Colonic mucosa (tissue), 4 donors: ENCODE measurements around the gene AMIGO1. TPM values are rescaled to one million over a fixed set of nuclear protein-coding genes. Genes with fewer than 3 reads are reported as not detected.

Source experiments
- DNase-seq: peaks from one replicate; pipeline ENCODE4 v3.0.0-alpha.2; 2020
- H3K27ac ChIP-seq: fragments of 200-600 bp; one replicate; pipeline ENCODE4 v1.8.0; 2021
- H3K27me3 ChIP-seq: fragments of 200-600 bp; one replicate; pipeline ENCODE4 v1.8.0; 2021
- H3K36me3 ChIP-seq: fragments of 200-600 bp; one replicate; pipeline ENCODE4 v1.8.0; 2021
- H3K4me1 ChIP-seq: fragments of 200-600 bp; one replicate; pipeline ENCODE4 v1.8.0; 2021; ENCODE audit warnings: mild to moderate bottlenecking
- H3K4me3 ChIP-seq: fragments of 200-600 bp; one replicate; pipeline ENCODE4 v1.8.0; 2021
- H3K9ac ChIP-seq, 2 donors: one replicate each; pipeline ENCODE4 v1.7.0; 2013; ENCODE audit warnings: control low read depth in 2 of 2, low read depth in 2 of 2, low read length in 2 of 2
- H3K9me3 ChIP-seq: fragments of 200-600 bp; one replicate; pipeline ENCODE4 v1.8.0; 2021
- intact Hi-C: fragments of 100-400 bp; cut with DNase I; formaldehyde crosslinking; loops from one replicate; pipeline ENCODE4 v1.14.1; 2022
- total RNA-seq, 2 donors: library from RNA; stranded (reverse); fragmentation: NEBNext Ultra II Directional in 1 of 2; extraction: Animal tissue kit (Norgen Biotek cat#: 25700) in 1 of 2; gene quantifications; one replicate each; pipeline ENCODE4 v1.2.1, GENCODE V29; 2021
- TF ChIP-seq, protein P1 (sequence below): fragments of 200-600 bp; IDR thresholded peaks from one replicate; pipeline ENCODE4 v1.8.0; 2022; ENCODE audit warnings: antibody characterized with exemption, mild to moderate bottlenecking
- donor health status: healthy.
- donor health status: DM: no; HTN: no; CAD: no.
- donor health status: DM: no; HTN: no; CAD: no.

Gene AMIGO1
- 1 to 10 TPM; 2.5 to 3.9 TPM for total RNA-seq

- Histone ChIP-seq H3K9ac (peak within 1 kb of the TSS; percentile 67 to 86), H3K4me3 (peak within 1 kb of the TSS; percentile 73), H3K27me3 (no peaks in the 10 kb centered on the region), H3K36me3 (no peaks in the 10 kb centered on the region), H3K9me3 (no peaks in the 10 kb centered on the region), H3K4me1 (no peaks in the 10 kb centered on the region), H3K27ac (no peak within 1 kb of the TSS)
- intact Hi-C loops = no loop called here
- TF ChIP-seq, protein P1, sequence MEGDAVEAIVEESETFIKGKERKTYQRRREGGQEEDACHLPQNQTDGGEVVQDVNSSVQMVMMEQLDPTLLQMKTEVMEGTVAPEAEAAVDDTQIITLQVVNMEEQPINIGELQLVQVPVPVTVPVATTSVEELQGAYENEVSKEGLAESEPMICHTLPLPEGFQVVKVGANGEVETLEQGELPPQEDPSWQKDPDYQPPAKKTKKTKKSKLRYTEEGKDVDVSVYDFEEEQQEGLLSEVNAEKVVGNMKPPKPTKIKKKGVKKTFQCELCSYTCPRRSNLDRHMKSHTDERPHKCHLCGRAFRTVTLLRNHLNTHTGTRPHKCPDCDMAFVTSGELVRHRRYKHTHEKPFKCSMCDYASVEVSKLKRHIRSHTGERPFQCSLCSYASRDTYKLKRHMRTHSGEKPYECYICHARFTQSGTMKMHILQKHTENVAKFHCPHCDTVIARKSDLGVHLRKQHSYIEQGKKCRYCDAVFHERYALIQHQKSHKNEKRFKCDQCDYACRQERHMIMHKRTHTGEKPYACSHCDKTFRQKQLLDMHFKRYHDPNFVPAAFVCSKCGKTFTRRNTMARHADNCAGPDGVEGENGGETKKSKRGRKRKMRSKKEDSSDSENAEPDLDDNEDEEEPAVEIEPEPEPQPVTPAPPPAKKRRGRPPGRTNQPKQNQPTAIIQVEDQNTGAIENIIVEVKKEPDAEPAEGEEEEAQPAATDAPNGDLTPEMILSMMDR = no peak
- DNase-seq = peak; percentile 53
Observed at GRCh38 chr1:109509176-109510134, at the start of gene AMIGO1. Gene AMIGO1 (minus strand): TSS chr1:109509727. CDS start chr1:109508912, 815 bp downstream.

- Histone ChIP-seq H3K27me3 (no peaks in the 10 kb centered on the region), H3K4me3 (no peak overlapping the region), H3K27ac (no peak overlapping the region), H3K4me1 (no peaks in the 10 kb centered on the region), H3K36me3 (no peaks in the 10 kb centered on the region), H3K9ac (no peak overlapping the region), H3K9me3 (no peaks in the 10 kb centered on the region)
- no peak for DNase-seq
- intact Hi-C loops = no loop called here
- TF ChIP-seq, protein P1 = no peak
Observed at GRCh38 chr1:109557520-109557919, 48.0 kb upstream of the AMIGO1 start.

DNA sequence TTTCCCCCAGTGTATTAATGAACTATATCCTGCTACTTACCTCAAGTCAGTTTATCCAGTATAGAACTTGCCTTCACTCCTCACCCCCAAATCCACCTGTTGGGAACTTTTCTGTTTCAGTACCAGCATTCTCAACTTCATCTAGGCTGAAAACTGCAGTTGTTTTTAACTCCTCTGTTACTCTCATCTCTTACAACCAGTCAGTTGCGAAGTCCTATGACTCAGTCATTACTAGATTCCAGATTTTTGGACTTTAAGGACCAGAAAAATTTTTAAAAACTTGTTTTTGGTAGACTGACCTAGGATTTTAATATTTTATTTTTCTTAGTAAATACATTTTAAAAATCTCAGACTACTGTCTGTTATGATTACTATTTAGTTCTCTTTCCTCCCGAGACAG is 47.0 kb upstream of the AMIGO1 start:
- no peak overlapping the region for H3K9ac ChIP-seq
- H3K27ac ChIP-seq = no peak overlapping the region
- no peaks in the 10 kb centered on the region for H3K4me1 ChIP-seq
- H3K9me3 ChIP-seq = no peaks in the 10 kb centered on the region
- DNase-seq = no peak
- no peak overlapping the region for H3K4me3 ChIP-seq
- intact Hi-C loops = no loop called here
- no peaks in the 10 kb centered on the region for H3K36me3 ChIP-seq
- no peaks in the 10 kb centered on the region for H3K27me3 ChIP-seq
- TF ChIP-seq, protein P1 = no peak

DNA sequence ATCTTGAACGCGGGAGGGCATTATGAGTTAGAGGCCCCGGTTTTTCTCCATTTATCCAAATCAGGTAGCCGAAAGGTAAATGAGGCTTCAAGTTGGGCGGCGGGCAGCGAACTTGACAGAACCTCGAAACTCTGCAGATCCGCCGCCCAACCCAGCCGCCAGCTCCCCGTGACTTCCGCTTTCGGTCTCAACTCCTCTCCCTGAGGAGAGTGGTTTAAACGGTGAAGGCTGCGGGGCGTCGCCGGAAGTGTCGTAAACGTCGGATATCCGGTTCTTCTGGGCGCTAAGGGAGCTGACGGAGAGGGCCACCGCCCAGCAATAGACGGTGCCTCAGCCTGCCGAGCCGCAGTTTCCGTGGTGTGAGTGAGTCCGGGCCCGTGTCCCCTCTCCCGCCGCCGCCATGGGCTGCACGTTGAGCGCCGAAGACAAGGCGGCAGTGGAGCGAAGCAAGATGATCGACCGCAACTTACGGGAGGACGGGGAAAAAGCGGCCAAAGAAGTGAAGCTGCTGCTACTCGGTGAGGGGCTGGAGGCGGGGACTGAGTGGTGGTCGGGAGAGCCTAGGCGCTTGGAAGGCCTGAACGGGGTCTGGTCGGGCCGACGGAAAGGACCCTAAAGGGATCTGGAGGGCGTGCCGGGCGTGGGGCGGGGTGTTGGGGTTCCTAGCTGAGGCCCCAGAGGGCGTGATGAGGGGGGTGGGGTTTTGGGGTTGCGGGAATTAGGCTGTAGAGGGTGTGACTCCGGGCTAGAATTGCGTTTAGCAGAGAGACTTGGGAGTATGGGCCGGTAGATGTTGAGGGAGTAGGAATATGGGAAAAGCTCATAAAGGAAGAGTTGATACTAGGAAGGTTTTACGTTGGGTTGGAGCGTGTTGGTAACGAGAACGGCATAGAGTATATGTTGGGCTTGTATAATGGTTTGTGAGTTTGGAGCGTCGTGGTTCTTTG is 39.1 kb upstream of the AMIGO1 start, which contains the start of gene GNAI3:
Gene GNAI3, plus strand, starts transcription at position 295 of the 947 bp plus-strand sequence. Its CDS starts 106 bp downstream, at position 401.
- intact Hi-C loops = loop anchor here (10.0 kb wide), 1 partner anchor 436 kb away; the partner anchor contains the start of gene AHCYL1
- TF ChIP-seq, protein P1 = no peak
- Histone ChIP-seq H3K4me1 (peaks cover 7% of the 10 kb centered on the region), H3K27me3 (no peaks in the 10 kb centered on the region), H3K9me3 (no peaks in the 10 kb centered on the region), H3K36me3 (no peaks in the 10 kb centered on the region), H3K9ac (peak within 1 kb of the TSS; percentile 82 to 92), H3K4me3 (peak within 1 kb of the TSS; percentile 75), H3K27ac (peak within 1 kb of the TSS; percentile 93)
- peak; percentile 99 for DNase-seq
